ENCODE measurements around the gene MAP6D1. TPM values are rescaled to one million over a fixed set of nuclear protein-coding genes. Genes with fewer than 3 reads are reported as not detected.

Gene MAP6D1
- total and polyA plus RNA-seq, 7 donors: 0.34 to 2.1 (median 0.63) TPM; not detected in 3

GRCh38 chr3:183862610-183863009 lies 37.2 kb upstream of the MAP6D1 start:
- TF ChIP-seq CTCF (IDR thresholded peaks at IDR 0.05) (no peak), POLR2AphosphoS5 (IDR thresholded peaks at IDR 0.05) (no peak), EP300 (IDR thresholded peaks at IDR 0.05) (no peak), POLR2A (IDR thresholded peaks at IDR 0.05) (no peak)
- intact Hi-C loops (cut with DNase I): no loop called here
- Histone ChIP-seq H3K9me3 (no peaks in the 10 kb centered on the region), H3K27me3 (no peaks in the 10 kb centered on the region), H3K4me3 (no peak overlapping the region), H3K4me1 (no peaks in the 10 kb centered on the region), H3K36me3 (peaks cover 5 to 97% (median 52%) of the 10 kb centered on the region in 4 donors), H3K27ac (no peak overlapping the region)
- no peak for DNase-seq
- 90 to 92% methylated on average over 4 of the region's 4 CpGs for WGBS, 2 donors

GRCh38 chr3:183857863-183858262 lies 32.5 kb upstream of the MAP6D1 start:
- Histone ChIP-seq H3K27me3 (no peaks in the 10 kb centered on the region), H3K9me3 (no peaks in the 10 kb centered on the region), H3K36me3 (peaks cover 7 to 74% (median 31%) of the 10 kb centered on the region in 4 donors), H3K4me3 (no peak overlapping the region), H3K4me1 (no peaks in the 10 kb centered on the region), H3K27ac (no peak overlapping the region)
- TF ChIP-seq POLR2A (IDR thresholded peaks at IDR 0.05) (no peak), CTCF (IDR thresholded peaks at IDR 0.05) (no peak), EP300 (IDR thresholded peaks at IDR 0.05) (no peak), POLR2AphosphoS5 (IDR thresholded peaks at IDR 0.05) (no peak)
- 95 to 97% methylated on average over 3 of the region's 3 CpGs for WGBS, 2 donors
- intact Hi-C loops (cut with DNase I): no loop called here
- no peak for DNase-seq

DNA sequence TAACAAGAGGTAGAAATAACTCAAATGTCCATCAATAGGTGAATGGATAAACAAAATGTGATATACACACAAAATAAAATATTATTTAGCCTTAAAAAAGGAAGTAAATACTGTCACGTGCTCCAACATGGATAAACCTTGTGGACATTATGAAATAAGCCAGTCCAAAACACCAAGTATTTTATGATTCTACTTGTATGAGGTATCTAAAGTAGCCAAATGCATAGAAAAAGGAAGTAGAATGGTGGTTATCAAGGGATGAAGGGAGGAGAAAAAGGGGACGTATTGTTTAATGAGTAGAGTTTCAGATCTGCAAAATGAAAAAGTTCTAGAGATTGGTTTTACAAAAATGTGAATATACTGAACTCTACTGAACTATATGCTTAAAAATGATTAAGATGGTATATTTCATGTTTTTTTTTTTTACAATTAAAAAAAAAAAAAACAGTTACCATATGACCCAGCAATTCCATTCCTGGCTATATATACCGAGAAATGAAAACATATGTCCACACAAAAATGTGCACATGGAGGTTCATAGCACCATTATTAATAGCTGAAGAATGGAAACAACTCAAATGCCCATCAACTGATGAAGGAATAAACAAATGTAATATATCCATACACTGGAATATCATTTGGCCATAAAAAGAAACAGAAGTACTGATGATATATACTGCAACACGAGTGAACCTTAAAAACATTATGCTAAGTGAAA lies 29.1 kb upstream of the MAP6D1 start:
- intact Hi-C loops (cut with DNase I): no loop called here

DNA sequence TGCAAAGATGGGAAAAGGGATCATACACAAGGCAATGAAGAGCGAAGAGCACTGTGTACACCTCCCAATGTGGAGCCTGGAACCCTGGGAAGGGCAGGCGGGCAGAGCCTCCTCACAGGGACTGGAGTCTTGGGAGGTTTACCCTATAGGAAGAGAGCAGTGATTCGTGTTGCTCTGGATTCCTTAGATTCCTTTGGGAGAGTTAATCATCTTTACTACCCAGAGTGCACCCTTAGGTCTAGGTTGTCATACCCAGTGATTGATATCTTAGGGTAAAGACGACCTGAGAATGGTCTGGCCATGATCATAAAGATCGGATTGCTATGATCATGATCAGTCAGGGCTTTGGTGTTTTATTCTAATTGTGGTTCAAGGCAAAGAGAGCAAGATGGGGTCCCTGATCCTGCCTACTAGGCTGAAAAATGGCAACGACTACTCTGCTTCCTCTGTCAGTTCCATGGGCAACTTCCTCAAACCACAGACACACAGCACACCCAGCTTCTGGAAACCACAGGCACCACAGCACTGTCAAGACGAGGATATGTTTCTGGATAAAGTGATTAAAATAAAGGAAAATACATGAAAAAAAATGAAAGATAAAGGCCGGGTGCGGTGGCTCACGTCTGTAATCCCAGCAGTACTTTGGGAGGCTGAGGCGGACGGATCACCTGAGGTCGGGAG lies 20.4 kb upstream of the MAP6D1 start:
- no peaks in the 10 kb centered on the region for H3K9me3 ChIP-seq
- no peaks in the 10 kb centered on the region for H3K27me3 ChIP-seq
- no peak overlapping the region for H3K27ac ChIP-seq
- H3K4me1 ChIP-seq: no peaks in the 10 kb centered on the region
- no peak for TF ChIP-seq POLR2A (IDR thresholded peaks at IDR 0.05)
- TF ChIP-seq POLR2AphosphoS5 (IDR thresholded peaks at IDR 0.05): no peak
- H3K36me3 ChIP-seq: peaks cover 9 to 81% (median 16%) of the 10 kb centered on the region in 4 donors
- no peak overlapping the region for H3K4me3 ChIP-seq
- 87 to 92% methylated on average over 13 of the region's 13 CpGs for WGBS, 2 donors
- intact Hi-C loops (cut with DNase I): no loop called here
- DNase-seq: no peak

More for the DNA sequence above, 29.1 kb upstream of the MAP6D1 start:
- TF ChIP-seq POLR2AphosphoS5 (IDR thresholded peaks at IDR 0.05): no peak
- TF ChIP-seq CTCF (IDR thresholded peaks at IDR 0.05): no peak
- TF ChIP-seq EP300 (IDR thresholded peaks at IDR 0.05): no peak
- DNase-seq: no peak
- Histone ChIP-seq H3K36me3 (peaks cover 3 to 70% (median 12%) of the 10 kb centered on the region in 4 donors), H3K4me3 (no peak overlapping the region), H3K27ac (no peak overlapping the region), H3K9me3 (no peaks in the 10 kb centered on the region), H3K27me3 (no peaks in the 10 kb centered on the region), H3K4me1 (no peaks in the 10 kb centered on the region)
- WGBS, 2 donors: 88 to 94% methylated on average over 4 of the region's 4 CpGs

DNA sequence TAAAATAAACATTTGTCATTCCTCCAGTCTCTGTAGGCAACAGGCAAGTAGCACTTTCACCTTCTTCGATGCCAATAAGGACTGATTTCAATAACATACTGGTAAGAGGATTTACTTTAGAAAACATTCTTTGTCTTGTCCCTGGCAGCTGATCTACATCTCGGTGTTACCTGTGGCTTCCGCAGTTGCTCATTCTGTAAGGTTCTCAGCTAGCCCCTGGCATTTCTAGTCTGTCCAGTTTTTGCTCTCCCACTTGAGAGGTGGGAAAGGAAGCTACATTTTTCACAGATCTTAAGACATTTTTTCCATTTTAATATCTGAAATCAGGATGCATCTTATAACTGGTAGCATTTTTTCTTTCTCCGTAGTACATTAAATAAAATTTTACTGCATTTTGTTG lies 19.7 kb upstream of the MAP6D1 start:
- no peak overlapping the region for H3K4me3 ChIP-seq
- DNase-seq: no peak
- WGBS, 2 donors: 89 to 90% methylated on average over 4 of the region's 4 CpGs
- TF ChIP-seq EP300 (IDR thresholded peaks at IDR 0.05) (no peak), POLR2AphosphoS5 (IDR thresholded peaks at IDR 0.05) (no peak), CTCF (IDR thresholded peaks at IDR 0.05) (no peak), POLR2A (IDR thresholded peaks at IDR 0.05) (no peak)
- no peak overlapping the region for H3K27ac ChIP-seq
- no peaks in the 10 kb centered on the region for H3K9me3 ChIP-seq
- intact Hi-C loops (cut with DNase I): no loop called here
- H3K4me1 ChIP-seq: no peaks in the 10 kb centered on the region
- H3K36me3 ChIP-seq: peaks cover 11 to 82% (median 19%) of the 10 kb centered on the region in 4 donors
- H3K27me3 ChIP-seq: no peaks in the 10 kb centered on the region

Measured in sigmoid colon (tissue), 7 donors.